GM06990 (cell line): ENCODE results near the gene ADISSP.

Experiments used
- DNase-seq: peaks from one replicate; pipeline ENCODE4 v3.0.0-alpha.2; 2011; ENCODE audit not compliant: insufficient read length; ENCODE audit errors: extremely low read depth
- H3K27me3 ChIP-seq: replicated peaks from 2 replicates; pipeline ENCODE4 v1.6.0; 2011; ENCODE audit warnings: low read length; ENCODE audit not compliant: control insufficient read depth, insufficient read depth
- H3K36me3 ChIP-seq: 2 replicates; pipeline ENCODE4 v1.5.1; 2011; ENCODE audit warnings: low read length; ENCODE audit not compliant: control insufficient read depth, insufficient read depth
- H3K4me3 ChIP-seq: replicated peaks from 2 replicates; pipeline ENCODE4 v1.5.1; 2011; ENCODE audit warnings: low read depth, mild to moderate bottlenecking, control low read depth, low read length
- TF ChIP-seq, protein P1 (sequence below): IDR thresholded peaks from 2 replicates; pipeline ENCODE4 v1.5.1; 2011; ENCODE audit warnings: low read length, control low read depth, mild to moderate bottlenecking, inconsistent platforms; ENCODE audit not compliant: insufficient read depth, poor library complexity, severe bottlenecking

ADISSP gene

DNA sequence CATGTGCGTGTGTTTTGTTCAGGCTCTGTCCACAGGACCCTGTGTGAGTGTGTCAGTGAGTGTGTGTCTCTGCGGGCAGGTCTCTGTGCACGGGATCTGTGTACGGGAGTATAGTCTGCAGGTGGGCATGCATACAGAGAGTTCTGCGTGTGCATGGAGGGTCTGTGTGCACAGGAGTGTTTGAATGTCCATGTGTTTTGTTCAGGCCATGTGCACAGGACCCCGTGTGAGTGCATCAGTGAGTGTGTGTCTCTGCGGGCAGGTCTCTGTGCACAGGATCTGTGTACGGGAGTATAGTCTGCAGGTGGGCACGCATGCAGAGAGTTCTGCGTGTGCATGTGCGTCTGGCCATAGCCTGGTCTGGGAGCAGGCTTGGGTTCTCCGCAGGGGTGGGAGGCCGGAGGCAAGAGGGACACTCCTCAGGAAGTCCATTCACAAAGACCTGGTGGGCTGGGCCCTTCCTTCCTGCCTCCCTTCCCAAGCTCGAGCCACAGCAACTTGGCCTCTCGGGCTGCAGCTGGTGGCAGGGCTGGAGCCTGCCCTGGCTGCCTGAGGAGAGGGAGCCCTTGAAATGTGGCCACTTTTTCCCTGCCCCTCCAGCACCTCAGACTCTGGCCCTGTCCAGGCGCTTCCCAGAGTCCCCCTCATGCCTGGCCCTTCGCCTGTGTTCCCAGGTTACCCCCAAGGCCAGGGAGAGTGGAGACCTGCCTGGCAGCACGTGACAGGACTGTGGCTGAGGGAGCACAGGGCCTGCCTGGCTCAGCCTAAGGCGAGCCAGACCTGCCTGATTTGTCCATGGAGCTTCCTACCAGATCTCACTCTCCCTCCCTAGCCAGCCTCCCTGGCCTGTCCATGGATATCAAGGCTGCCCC lies 28.3 kb downstream of the ADISSP start:
- Histone ChIP-seq H3K4me3 (no peak overlapping the region), H3K27me3 (peaks cover 1% of the 10 kb centered on the region), H3K36me3 (no peaks in the 10 kb centered on the region)
- no peak for DNase-seq
- TF ChIP-seq, protein P1, sequence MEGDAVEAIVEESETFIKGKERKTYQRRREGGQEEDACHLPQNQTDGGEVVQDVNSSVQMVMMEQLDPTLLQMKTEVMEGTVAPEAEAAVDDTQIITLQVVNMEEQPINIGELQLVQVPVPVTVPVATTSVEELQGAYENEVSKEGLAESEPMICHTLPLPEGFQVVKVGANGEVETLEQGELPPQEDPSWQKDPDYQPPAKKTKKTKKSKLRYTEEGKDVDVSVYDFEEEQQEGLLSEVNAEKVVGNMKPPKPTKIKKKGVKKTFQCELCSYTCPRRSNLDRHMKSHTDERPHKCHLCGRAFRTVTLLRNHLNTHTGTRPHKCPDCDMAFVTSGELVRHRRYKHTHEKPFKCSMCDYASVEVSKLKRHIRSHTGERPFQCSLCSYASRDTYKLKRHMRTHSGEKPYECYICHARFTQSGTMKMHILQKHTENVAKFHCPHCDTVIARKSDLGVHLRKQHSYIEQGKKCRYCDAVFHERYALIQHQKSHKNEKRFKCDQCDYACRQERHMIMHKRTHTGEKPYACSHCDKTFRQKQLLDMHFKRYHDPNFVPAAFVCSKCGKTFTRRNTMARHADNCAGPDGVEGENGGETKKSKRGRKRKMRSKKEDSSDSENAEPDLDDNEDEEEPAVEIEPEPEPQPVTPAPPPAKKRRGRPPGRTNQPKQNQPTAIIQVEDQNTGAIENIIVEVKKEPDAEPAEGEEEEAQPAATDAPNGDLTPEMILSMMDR: no peak

DNA sequence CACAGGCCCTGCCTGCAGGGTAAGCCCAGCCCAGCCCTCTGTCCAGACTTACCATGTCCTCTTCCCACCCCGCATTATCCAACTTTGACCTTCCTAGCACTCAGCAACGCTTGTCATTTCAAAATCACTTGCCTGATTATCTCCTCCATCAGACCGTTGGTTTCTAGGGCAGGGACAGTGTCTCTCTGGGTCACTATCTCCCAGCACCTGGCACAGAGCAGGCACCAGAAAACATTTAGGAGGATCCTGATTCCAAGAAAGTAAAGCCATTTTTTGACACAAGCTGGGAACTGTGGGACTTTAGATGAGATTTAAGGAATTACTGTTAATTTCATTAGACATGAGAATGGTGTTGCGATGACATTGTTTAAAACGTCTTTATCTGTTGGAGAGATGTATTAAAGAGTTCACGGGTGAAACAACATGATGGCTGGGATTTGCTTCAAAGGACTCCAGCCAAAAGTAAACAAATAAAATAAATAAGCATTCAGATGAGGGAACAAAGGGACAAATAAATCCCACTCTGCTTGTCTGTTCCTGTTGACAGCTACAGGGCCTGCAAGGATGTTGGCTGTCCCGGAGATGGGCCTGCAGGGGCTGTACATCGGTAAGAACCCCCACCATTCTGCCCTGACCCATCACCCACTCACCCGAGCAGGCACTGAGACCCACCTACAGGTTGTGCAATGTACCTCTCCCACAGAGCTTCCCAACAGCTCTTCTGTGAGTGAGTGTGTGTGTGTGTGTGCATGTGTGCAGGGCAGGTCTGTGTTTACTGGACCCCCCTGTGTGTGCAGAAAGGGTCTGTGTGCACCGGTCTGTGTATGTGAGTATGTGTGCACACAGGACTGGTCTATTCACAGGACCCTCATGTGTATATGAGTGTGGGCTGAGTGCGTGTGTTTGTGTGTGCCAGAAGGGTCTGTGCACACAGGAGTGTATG lies 29.2 kb downstream of the ADISSP start:
- Histone ChIP-seq H3K4me3 (no peak overlapping the region), H3K36me3 (no peaks in the 10 kb centered on the region), H3K27me3 (no peaks in the 10 kb centered on the region; the same call in none of the 2 replicates)
- no peak for DNase-seq
- TF ChIP-seq, protein P1: no peak

DNA sequence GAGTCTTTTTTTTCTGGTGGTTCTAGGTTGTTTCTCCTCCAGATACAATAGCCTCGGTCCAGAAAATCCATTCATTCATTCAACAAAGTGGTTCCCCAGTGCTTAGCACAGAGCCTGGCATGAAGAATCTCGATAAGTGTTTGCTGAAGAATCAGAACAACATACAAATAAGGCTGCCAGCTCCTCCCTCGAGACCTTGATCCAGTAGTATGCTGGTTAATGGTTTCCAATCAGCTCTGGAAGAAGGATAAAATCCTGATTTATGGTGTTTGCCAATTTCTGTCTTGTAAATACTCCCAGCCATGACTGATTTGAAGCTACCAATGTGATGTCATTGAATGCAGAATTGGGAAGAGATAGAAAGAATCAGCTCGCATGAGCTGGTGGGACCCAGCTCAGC lies 31.8 kb downstream of the ADISSP start:
- Histone ChIP-seq H3K36me3 (no peaks in the 10 kb centered on the region), H3K27me3 (peaks cover 1% of the 10 kb centered on the region), H3K4me3 (no peak overlapping the region)
- TF ChIP-seq, protein P1: no peak
- DNase-seq: no peak

DNA sequence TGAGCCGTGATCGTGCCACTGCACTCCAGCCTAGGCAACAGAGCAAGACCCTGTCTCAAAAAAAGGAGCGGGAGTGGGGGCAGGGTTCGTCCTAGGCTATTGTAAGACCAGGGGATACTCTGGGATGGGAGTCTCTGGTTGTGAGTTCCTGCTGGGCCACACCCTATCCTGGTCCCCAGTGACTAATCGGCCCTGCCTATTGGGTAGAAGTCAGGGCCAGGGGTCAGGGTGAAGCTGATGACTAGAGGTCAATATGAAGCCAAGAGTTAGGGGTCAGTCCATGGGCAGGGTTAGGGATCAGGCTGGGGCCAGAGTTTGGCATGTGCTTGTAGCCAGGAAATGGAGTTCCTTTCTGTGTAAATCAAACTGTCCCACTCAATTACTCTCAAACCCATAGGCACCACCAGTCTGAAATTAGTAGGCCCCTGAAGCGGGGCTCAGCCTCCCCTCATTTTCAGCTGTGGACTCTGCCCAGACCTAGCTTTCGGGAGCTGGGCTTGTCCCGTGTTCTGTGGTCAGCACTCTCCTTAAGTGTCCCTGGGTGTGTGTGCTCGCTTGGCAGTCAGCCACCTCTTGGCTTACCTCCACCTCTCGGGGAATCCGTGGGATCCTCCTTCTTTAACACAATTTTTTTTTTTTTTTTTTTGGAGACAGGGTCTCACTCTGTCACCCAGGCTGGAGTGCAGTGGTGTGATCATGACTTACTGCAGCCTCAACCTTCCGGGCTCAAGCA lies 33.3 kb downstream of the ADISSP start:
- H3K36me3 ChIP-seq: no peaks in the 10 kb centered on the region
- DNase-seq: no peak
- H3K4me3 ChIP-seq: no peak overlapping the region
- peaks cover 1% of the 10 kb centered on the region for H3K27me3 ChIP-seq
- TF ChIP-seq, protein P1: no peak

DNA sequence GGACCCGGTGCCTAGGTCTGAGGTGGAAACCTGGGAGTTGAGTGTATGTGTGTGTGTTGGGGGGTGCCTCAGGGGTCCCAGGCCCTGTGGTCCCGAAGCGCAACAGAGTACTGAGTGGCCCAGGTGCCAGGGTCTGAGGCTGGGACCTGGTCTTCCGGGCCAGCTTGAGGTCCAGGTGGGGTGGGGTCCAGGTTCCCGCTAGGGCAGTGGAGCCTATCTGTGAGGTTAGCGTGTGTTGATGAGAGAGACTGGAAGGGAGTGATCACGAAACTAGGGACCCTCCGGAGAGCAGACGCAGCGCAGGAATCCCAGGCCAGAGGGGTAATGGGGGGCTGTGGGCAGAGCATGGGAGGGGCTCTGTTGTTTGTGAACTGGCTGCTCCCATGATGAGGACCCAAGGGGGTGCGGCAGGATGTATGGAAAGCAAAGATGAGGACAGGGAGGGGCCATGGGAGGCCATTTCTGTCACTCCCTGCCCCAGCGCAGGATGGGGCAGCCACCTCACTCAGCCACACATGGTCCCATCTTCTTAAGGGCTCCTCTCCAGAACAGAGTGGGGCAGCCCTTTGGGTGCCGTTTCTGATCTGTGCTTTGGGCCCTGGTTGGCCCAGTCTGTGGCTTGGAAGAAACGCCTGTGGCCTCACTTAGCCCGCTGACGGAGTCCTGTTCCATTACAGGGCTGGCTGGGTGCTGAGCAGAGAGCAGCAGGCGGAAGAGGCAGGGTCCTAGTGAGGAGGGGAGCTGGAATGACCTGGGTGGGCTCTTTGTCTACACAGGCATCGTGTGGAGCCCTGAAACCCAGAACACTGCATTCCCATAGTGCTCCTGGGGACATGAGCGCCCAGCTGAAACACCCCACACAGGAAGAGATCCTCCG lies 34.2 kb downstream of the ADISSP start:
- no peak overlapping the region for H3K4me3 ChIP-seq
- no peaks in the 10 kb centered on the region for H3K36me3 ChIP-seq
- TF ChIP-seq, protein P1: no peak
- DNase-seq: no peak
- H3K27me3 ChIP-seq: peaks cover 3% of the 10 kb centered on the region
